ENCODE data around the gene B3GALT6.

The B3GALT6 gene

GRCh38 chr1:1240348-1240732 lies 8.3 kb downstream of the B3GALT6 start:
- peak overlapping the region; percentile 48 for H3K4me3 ChIP-seq (ENCODE audit: low read depth, low read length)
- TF ChIP-seq, protein P1, sequence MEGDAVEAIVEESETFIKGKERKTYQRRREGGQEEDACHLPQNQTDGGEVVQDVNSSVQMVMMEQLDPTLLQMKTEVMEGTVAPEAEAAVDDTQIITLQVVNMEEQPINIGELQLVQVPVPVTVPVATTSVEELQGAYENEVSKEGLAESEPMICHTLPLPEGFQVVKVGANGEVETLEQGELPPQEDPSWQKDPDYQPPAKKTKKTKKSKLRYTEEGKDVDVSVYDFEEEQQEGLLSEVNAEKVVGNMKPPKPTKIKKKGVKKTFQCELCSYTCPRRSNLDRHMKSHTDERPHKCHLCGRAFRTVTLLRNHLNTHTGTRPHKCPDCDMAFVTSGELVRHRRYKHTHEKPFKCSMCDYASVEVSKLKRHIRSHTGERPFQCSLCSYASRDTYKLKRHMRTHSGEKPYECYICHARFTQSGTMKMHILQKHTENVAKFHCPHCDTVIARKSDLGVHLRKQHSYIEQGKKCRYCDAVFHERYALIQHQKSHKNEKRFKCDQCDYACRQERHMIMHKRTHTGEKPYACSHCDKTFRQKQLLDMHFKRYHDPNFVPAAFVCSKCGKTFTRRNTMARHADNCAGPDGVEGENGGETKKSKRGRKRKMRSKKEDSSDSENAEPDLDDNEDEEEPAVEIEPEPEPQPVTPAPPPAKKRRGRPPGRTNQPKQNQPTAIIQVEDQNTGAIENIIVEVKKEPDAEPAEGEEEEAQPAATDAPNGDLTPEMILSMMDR (IDR thresholded peaks at IDR 0.05; ENCODE audit: control insufficient read depth, extremely low read depth, insufficient read depth): no peak
- no peak for DNase-seq (ENCODE audit: low read depth)

DNA sequence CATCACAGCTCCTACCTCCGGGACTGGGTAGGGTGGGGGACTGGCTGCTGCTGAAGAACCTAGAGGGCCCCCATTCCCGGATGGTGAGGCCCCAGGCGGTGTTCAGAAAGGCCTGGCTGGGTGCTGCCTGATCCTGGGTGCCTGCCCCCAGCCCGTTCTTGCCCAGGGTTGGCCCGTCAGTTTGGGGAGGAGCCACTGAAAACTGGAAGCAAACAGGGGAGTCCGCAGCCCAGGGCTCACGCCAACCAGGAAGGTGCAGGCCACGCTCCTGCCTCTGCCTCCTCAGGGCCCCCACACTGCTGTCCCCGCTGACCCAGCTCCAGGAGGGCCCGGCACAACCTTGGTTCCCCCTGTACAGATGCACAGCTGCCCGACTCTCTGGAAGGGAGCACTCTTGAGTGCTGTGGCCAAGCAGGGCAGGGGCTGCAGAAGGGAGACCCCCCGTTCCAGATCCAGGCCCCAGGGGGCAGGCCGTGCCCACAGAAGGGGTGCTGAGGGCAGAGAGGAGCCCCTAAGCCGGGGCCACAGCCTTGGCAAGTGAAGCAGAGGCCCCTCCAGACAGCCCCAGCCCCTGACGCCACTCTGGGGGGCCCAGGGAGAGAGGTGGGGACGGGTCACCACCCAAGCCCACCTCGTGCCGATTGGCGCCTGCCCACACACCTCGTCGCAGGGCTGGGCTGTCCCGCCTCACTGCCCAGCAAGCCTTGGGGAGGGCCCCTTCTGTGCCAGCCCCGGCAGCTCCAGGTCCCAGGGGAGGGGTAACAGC lies 9.0 kb downstream of the B3GALT6 start:
- TF ChIP-seq, protein P1 (IDR thresholded peaks at IDR 0.05; ENCODE audit: control insufficient read depth, extremely low read depth, insufficient read depth): no peak
- peak overlapping the region; percentile 48 for H3K4me3 ChIP-seq (ENCODE audit: low read depth, low read length)
- DNase-seq (ENCODE audit: low read depth): peak; percentile 40

GRCh38 chr1:1241588-1242219 lies 9.7 kb downstream of the B3GALT6 start:
- TF ChIP-seq, protein P1 (IDR thresholded peaks at IDR 0.05; ENCODE audit: control insufficient read depth, extremely low read depth, insufficient read depth): no peak
- no peak overlapping the region for H3K4me3 ChIP-seq (ENCODE audit: low read depth, low read length)
- no peak for DNase-seq (ENCODE audit: low read depth)

DNA sequence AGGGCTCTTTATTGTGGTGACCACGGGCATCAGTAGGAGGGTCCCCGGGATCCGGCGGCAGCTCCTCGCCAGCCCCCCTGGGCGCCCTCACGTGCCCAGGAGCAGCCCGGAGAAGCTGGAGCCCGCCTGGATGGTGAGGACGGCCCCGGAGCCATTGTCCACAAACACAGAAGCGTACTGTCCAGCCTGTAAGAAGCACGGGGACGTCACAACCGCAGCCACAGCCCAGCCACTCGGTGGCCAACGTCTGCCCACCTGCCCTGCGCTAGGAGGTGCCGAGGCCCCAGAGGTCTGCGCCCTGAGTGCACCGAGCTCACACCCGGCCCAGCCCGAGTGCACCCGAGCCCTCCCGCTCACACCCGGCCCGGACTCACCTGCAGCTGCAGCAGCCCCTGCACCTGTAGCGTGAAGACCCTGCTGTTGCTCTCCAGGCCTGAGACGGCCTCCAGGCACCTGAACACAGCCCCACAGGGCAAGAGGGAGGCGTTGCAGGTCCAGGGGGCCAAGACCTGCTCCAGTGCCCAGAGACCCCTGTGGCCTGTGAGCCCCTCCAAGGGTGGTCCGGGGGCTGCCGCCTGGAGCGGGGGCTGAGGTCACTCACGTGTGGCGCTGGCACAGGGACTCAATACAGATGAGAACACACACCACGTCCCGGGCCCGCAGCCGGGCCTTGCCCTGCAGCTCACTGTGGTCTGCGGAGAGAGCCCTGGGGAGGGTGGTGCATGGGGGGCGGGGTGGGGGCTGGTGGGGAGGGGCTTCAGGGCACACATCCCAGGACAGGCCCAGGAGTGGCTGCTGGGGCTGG lies 10.6 kb downstream of the B3GALT6 start:
- no peak for DNase-seq (ENCODE audit: low read depth)
- no peak overlapping the region for H3K4me3 ChIP-seq (ENCODE audit: low read depth, low read length)
- TF ChIP-seq, protein P1 (IDR thresholded peaks at IDR 0.05; ENCODE audit: control insufficient read depth, extremely low read depth, insufficient read depth): no peak

DNA sequence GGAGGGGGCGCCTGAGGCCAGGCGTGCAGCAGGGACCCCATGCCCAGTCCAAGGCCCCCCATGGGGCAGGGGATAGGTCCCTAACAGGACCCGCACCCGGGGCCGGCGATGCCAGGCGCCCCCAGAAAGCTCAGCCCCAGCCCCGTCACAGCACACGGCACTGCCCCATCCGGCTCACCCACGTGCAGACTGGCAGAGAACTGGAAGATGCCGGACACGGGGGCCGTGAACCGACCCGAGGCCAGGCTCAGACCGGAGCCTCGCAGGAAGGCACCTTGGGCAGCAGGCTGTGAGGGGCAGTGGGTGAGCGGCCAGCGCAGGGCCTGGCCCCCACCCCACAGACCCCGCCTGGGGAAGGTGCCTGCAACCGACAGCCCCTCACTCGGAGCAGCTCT lies 11.2 kb downstream of the B3GALT6 start:
- no peak for DNase-seq (ENCODE audit: low read depth)
- TF ChIP-seq, protein P1 (IDR thresholded peaks at IDR 0.05; ENCODE audit: control insufficient read depth, extremely low read depth, insufficient read depth): no peak
- H3K4me3 ChIP-seq (ENCODE audit: low read depth, low read length): no peak overlapping the region

DNA sequence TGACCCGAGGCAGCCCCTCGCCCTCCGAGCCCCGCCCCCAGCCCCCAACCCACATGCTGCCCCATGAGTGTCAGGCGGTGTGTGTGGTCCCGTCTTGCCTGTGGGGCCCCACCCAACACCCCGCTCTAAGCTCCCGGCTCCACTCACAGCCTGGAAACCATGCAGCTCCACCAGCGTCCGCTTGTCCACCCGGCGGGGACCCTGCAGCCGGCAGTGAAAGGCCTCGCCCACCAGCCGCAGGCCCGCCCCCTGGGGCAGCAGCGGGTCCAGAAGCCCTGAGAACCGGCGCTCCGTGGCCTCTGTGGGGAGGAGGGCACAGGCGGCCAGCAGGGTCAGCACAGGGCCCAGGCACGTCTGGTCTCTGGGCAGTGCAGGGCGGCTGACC lies 11.8 kb downstream of the B3GALT6 start:
- no peak overlapping the region for H3K4me3 ChIP-seq (ENCODE audit: low read depth, low read length)
- TF ChIP-seq, protein P1 (IDR thresholded peaks at IDR 0.05; ENCODE audit: control insufficient read depth, extremely low read depth, insufficient read depth): no peak
- DNase-seq (ENCODE audit: low read depth): no peak

Measured in LNCaP clone FGC (cell line).